D341Med (cell line): Measurements from ENCODE around the gene TYSND1.
"Not testable (repeated sequence)": the region's sequence is repeated elsewhere in the genome, so short reads cannot be mapped to it uniquely, and the experiment has no call there.

Experiments
- DNase-seq: peaks from one replicate; pipeline ENCODE4 v3.0.0; 2012; ENCODE audit warnings: low spot score

TYSND1 gene

GRCh38 chr10:70146489-70147258, at the start of gene TYSND1:
TSS of gene TYSND1 (minus strand) at chr10:70146700. CDS start at chr10:70146586, 114 bp downstream.
- peak; percentile 84 for DNase-seq

GRCh38 chr10:70193391-70193844, 46.9 kb upstream of the TYSND1 start:
- no peak for DNase-seq

- no peak for DNase-seq
Measured at GRCh38 chr10:70192326-70192968, 45.9 kb upstream of the TYSND1 start.

DNA sequence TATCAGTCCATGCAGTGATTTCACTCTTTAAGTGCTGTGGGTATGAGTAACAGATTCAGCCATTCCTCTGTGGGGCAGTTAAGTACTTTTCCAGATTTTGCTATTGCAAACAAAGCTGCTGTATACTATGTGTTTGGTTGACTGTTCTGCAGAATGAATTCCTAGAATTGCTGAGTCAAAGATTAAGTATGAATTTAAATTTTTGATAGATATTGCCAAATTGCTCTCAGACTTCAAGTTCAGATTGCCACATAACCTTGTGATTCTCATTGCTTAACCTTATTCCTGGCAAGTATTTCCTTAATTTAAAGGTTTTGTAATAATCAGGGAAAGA, 45.4 kb upstream of the TYSND1 start:
- DNase-seq = no peak

DNA sequence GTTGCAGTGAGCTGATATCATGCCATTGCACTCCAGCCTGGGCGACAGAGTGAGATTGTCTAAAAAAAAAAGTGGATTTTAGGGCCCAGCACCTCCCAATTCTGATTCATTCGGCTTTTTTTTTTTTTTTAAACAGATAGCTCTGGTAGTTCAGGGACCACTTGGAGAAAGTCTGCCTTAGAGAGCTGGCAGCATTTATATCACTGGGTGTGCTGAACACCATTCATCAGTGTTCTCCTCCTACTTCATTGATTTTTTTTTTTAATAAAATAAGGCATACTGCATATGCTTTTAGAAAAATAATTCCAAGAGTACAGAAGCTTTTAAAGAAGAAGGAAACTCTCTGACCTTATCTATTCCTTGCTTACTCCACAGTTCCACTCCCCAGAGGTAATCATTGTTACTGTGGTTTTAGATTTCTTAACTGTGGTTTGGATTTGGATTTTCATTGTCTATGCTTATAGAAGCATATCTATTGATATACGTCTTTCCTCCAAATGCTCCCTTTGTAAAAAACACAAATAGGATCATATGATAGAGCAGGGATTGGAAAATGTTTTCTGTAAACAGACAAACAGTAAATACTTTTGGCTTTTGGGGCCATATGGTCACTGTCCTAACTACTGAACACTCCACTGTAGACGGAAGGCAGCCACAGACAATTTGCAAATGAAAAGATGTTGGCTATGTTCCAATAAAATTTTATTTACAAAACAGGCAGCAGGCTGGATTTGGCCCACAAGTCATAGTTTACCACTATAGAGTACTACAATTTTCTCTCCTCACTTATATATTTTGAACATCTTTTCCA, 44.9 kb upstream of the TYSND1 start:
- no peak for DNase-seq

DNA sequence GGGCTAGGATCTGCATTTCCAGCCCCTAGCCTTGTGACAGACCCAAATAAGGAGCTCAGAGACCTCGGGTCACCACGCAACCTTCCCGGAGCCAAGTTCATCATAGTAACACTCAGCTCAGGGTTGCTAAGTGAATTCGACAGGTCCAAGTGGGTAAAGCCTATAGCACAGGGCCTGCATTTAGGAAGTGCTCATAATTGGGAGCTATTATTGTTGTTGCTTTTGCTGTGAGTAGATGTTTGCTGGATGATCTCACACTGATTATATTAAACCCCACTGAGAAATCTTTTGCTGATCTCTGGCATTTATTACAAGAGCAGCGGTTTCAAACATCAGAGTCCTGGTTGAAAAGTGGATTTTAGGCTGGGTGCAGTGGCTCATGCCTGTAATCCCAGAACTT, 44.1 kb upstream of the TYSND1 start:
- no peak for DNase-seq

- no peak for DNase-seq
Measured at GRCh38 chr10:70190102-70190501, 43.6 kb upstream of the TYSND1 start.

DNA sequence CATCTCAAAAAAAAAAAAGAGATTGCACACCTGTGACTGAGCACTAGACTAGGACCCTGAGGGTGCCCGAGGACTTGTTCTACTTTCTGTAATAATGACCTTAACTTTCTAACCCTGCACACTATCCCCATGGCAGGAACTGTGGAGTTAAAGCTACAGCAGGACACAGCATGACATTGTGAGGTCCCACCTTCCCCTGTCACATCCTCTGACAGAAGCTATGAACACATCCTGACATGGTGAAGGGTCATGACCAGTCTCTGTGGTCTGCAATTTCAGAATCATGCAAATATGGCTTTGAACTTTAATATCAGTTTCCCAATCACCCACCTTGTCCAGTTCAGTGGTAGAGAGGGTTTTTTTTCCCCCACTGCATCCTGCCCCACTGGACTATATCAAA, 42.3 kb upstream of the TYSND1 start:
- no peak for DNase-seq

- DNase-seq = no peak
Measured at GRCh38 chr10:70186571-70186970, 40.1 kb upstream of the TYSND1 start.

GRCh38 chr10:70186090-70186489, 39.6 kb upstream of the TYSND1 start:
- DNase-seq = no peak

- DNase-seq = no peak
Measured at GRCh38 chr10:70183304-70183703, 36.8 kb upstream of the TYSND1 start.

- DNase-seq = not testable (repeated sequence)
Measured at GRCh38 chr10:70179209-70179608, 32.7 kb upstream of the TYSND1 start.

- DNase-seq = no peak
Measured at GRCh38 chr10:70178139-70178725, 31.7 kb upstream of the TYSND1 start.

- no peak for DNase-seq
Measured at GRCh38 chr10:70176441-70176840, 29.9 kb upstream of the TYSND1 start.

GRCh38 chr10:70175516-70175915, 29.0 kb upstream of the TYSND1 start:
- DNase-seq = no peak

DNA sequence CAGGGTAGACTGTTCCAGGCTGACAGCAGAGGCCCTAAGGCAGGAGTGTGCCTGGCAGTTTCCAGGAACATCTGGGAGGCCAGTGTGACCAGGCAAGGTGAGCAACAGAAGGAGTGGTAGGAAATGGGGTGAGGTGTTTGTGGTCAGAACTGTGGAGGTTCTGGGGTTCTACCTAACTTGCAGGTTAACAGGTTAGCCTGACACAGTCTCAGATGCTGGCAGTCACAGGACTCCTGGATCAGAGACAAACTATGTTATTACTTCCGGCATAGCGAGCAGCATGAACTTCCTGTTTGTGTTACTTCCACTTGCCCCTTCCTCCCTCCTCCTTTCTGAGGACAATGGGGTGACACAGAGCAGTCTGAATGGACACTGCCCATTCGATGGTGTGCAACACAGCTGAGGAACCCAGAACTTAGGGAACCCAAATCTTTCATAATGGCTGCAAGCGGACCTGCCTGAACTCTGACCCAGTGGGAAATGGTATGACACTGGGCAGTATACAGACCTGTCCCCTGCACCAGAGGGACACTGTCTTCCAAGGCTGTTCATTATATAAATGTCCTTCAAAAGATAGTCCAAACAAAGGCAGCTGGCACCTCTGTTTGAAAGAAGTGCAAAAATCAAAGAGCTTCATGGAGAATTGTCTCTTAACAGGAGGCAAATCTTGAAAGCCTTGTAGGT, 27.7 kb upstream of the TYSND1 start:
- no peak for DNase-seq

DNA sequence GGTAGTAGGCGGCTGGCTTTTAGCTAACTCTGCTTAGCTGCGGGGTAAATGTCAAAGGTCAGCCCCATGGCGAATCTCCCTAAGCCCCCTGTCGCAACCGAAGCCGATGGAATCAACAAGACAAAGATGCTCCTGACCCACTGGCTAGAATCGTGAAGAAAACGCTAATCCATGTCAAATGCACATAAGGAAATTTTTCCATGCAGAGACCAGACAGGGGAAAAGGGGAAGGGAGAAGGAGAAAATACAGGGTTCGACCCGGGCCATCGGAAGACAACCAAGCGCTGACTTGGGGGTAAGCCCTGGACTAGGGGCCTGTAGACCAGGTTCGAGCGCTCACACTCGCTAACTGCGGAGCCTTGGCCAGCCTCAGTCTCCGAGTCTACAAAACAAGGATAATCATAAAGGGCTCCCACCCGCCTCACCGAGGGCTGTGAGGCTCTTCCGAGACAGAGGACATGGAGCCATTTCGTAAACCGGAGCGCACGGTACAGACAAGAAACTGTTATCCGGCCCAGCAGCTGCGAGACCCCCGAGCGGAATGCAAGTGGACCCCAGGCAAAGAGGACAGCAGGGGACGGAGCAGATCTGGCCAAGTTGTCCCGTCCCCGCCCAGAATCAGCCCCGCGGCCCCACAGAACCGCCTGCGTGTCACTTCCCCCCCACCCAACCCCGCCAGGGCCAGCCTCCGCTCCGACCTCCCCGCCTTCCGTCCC, 23.3 kb upstream of the TYSND1 start:
- no peak for DNase-seq

DNA sequence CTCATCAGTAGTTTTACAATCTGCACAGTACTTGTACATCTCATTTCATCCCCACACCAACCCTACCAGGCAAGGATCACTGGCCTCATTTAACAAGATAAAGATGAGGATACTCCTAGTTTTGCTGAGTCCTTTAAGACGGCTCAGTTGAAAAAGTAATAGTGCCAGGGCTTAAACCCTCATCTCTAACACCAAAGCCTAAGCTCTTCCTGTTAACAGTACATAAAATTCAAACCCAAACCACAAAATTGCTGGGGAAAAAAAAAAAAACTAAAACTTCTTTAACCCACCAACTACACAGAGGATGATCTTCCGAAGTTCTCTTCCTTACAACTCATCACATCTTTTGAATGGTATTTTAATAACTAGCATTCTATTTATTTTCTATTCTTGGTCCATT, 22.5 kb upstream of the TYSND1 start:
- no peak for DNase-seq

DNA sequence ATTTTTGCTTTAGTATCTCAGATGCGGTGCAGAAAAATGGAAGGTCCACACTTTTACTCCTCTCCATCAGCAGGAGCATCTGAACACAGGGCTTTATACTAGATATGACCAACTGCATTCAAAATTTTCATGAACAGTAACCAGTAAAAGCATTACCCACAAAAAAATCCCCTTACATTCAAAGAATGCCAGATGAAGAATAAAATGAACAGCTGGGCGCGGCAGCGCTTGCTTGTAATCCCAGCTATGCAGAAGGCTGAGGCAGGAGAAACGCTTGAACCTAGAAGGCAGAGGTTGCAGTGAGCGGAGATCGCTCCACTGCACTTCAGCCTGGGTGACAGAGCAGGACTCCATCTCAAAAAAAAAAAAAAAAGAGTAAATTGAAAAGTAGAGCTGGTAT, 20.7 kb upstream of the TYSND1 start:
- no peak for DNase-seq

DNA sequence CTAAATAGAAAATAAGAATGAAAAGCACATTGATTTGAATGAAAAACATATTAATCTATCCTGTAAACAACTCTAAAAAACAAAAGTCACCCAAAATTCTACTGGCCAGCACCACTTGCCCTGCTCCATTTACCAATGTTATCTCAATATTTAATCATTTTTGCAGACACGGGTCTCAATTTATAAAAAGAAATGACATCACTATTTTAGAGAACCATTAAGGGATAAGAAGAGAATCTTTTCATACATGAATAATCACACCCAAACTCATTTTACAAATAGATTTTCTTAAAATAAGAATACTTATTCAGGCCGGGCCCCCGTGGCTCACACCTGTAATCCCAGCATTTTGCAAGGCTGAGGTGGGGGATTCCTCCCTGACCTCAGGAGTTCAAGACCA, 19.9 kb upstream of the TYSND1 start:
- no peak for DNase-seq

- no peak for DNase-seq
Measured at GRCh38 chr10:70164163-70164562, 17.7 kb upstream of the TYSND1 start.
